Fibroblast of lung (primary cell): ENCODE data around the gene PGD. TPM values are rescaled to one million over a fixed set of nuclear protein-coding genes. Genes with fewer than 3 reads are reported as not detected.

ENCODE experiments used
- DNase-seq, 2 donors: peaks; one replicate each; pipeline versions ENCODE4 v3.0.0 to v3.0.0-alpha.2; 2010; ENCODE audit warnings: low read depth in 2 of 2
- H2AFZ ChIP-seq: 2 replicates; pipeline ENCODE4 v1.5.1; 2012; ENCODE audit warnings: low read length, control low read depth, inconsistent platforms
- H3K27ac ChIP-seq: 2 replicates; pipeline ENCODE4 v1.5.1; 2011; ENCODE audit warnings: low read length, control low read depth; ENCODE audit not compliant: insufficient read depth
- H3K27me3 ChIP-seq: 2 replicates; pipeline ENCODE4 v1.5.1; 2011; ENCODE audit warnings: mild to moderate bottlenecking, low read length; ENCODE audit not compliant: control insufficient read depth, insufficient read depth
- H3K36me3 ChIP-seq: 2 replicates; pipeline ENCODE4 v1.5.1; 2011; ENCODE audit warnings: low read length; ENCODE audit not compliant: control insufficient read depth, insufficient read depth
- H3K4me1 ChIP-seq: 2 replicates; pipeline ENCODE4 v1.5.1; 2011; ENCODE audit warnings: low read length; ENCODE audit not compliant: control insufficient read depth, insufficient read depth; ENCODE audit errors: extremely low read depth
- H3K4me2 ChIP-seq: 2 replicates; pipeline ENCODE4 v1.5.1; 2011; ENCODE audit warnings: low read length, control low read depth; ENCODE audit not compliant: insufficient read depth; ENCODE audit errors: extremely low read depth
- H3K4me3 ChIP-seq, 4 experiments: fragments of 200-600 bp in 1 of 4; sonication (generic) in 1 of 4; replicated peaks in 1 of 4; 2 replicates each; pipeline ENCODE4 v1.5.1; 2011 to 2016; ENCODE audit warnings: low read length in 4 of 4, low read depth in 3 of 4, mild to moderate bottlenecking in 3 of 4, control low read depth in 2 of 4, inconsistent platforms in 1 of 4, mixed read lengths in 1 of 4; ENCODE audit not compliant: insufficient read depth in 1 of 4; ENCODE audit errors: control extremely low read depth in 1 of 4
- H3K79me2 ChIP-seq: 2 replicates; pipeline ENCODE4 v1.5.1; 2012; ENCODE audit warnings: mild to moderate bottlenecking, low read length, inconsistent platforms; ENCODE audit not compliant: control insufficient read depth, insufficient read depth
- H3K9ac ChIP-seq: 2 replicates; pipeline ENCODE4 v1.5.1; 2011; ENCODE audit warnings: mild to moderate bottlenecking, low read length, control low read depth; ENCODE audit not compliant: insufficient read depth
- H3K9me3 ChIP-seq: 2 replicates; pipeline ENCODE4 v1.5.1; 2012; ENCODE audit warnings: low read depth, low read length; ENCODE audit not compliant: control insufficient read depth, insufficient read depth
- H4K20me1 ChIP-seq: 2 replicates; pipeline ENCODE4 v1.5.1; 2011; ENCODE audit warnings: low read length; ENCODE audit not compliant: control insufficient read depth, insufficient read depth; ENCODE audit errors: extremely low read depth
- CTCF ChIP-seq, 2 donors: IDR thresholded peaks in 1 of 2; conservative IDR thresholded peaks in 1 of 2; 1 replicate in 1 of 2; 2 replicates in 1 of 2; pipeline ENCODE4 v1.5.1; 2011 to 2012; ENCODE audit warnings: low read length in 2 of 2, control low read depth in 1 of 2, inconsistent platforms in 1 of 2, low read depth in 1 of 2, mild to moderate bottlenecking in 1 of 2
- EZH2 ChIP-seq: IDR thresholded peaks from 2 replicates; pipeline ENCODE4 v1.5.1; 2012; ENCODE audit warnings: low read length, control low read depth, mild to moderate bottlenecking; ENCODE audit errors: missing control alignments
- polyA plus RNA-seq, 2 donors: library from polyadenylated mRNA; depleted of rRNA in 1 of 2; stranded (reverse) in 1 of 2; unstranded in 1 of 2; fragments of >200 nt; gene quantifications; 2 replicates each; pipeline ENCODE4 v1.2.1, GENCODE V29; 2011 to 2012; ENCODE audit warnings: missing spikeins in 1 of 2
- total RNA-seq: library from RNA; depleted of rRNA; stranded (reverse); fragments of >200 nt; gene quantifications from 2 replicates; pipeline ENCODE4 v1.2.1, GENCODE V29; 2014

The PGD gene
- total and polyA plus RNA-seq, 2 donors (not counting 1 experiment from before 2014, with no cell fraction given), result 121 to 135 TPM

- peaks cover 2% of the 10 kb centered on the region for H3K79me2 ChIP-seq
- no peak overlapping the region for H3K4me2 ChIP-seq
- DNase-seq, result no peak
- no peak overlapping the region for H3K27ac ChIP-seq
- H3K9ac ChIP-seq, result no peak overlapping the region
- peaks cover 2% of the 10 kb centered on the region for H3K4me1 ChIP-seq
- TF ChIP-seq EZH2 (no peak), CTCF (conservative IDR thresholded peaks at IDR 0.05 in 1 of 2, IDR thresholded peaks at IDR 0.05 in 1 of 2; ENCODE audit: low read depth in 1 of 2, low read length in 2 of 2) (no peak)
- no peaks in the 10 kb centered on the region for H4K20me1 ChIP-seq
- no peak overlapping the region for H2AFZ ChIP-seq
- H3K4me3 ChIP-seq, result no peak overlapping the region
- H3K9me3 ChIP-seq, result no peaks in the 10 kb centered on the region
- no peaks in the 10 kb centered on the region for H3K27me3 ChIP-seq
- no peaks in the 10 kb centered on the region for H3K36me3 ChIP-seq
These were observed 34.2 kb downstream of the PGD start for GRCh38 chr1:10432910-10433700.

GRCh38 chr1:10433790-10434189 lies 34.9 kb downstream of the PGD start:
- Histone ChIP-seq H3K27me3 (no peaks in the 10 kb centered on the region), H3K36me3 (no peaks in the 10 kb centered on the region), H3K4me2 (no peak overlapping the region), H4K20me1 (no peaks in the 10 kb centered on the region), H3K9me3 (no peaks in the 10 kb centered on the region), H3K9ac (no peak overlapping the region), H3K79me2 (peaks cover 2% of the 10 kb centered on the region), H3K4me1 (peaks cover 2% of the 10 kb centered on the region), H3K27ac (no peak overlapping the region), H3K4me3 (no peak overlapping the region), H2AFZ (no peak overlapping the region)
- no peak for DNase-seq
- TF ChIP-seq CTCF (conservative IDR thresholded peaks at IDR 0.05 in 1 of 2, IDR thresholded peaks at IDR 0.05 in 1 of 2; ENCODE audit: low read depth in 1 of 2, low read length in 2 of 2) (no peak), EZH2 (no peak)

- no peak for DNase-seq
- no peaks in the 10 kb centered on the region for H3K27me3 ChIP-seq
- no peak for TF ChIP-seq CTCF (conservative IDR thresholded peaks at IDR 0.05 in 1 of 2, IDR thresholded peaks at IDR 0.05 in 1 of 2; ENCODE audit: low read depth in 1 of 2, low read length in 2 of 2)
- TF ChIP-seq EZH2, result no peak
- no peaks in the 10 kb centered on the region for H3K9me3 ChIP-seq
- H3K9ac ChIP-seq, result no peak overlapping the region
- H3K79me2 ChIP-seq, result peaks cover 2% of the 10 kb centered on the region
- no peak overlapping the region for H3K4me2 ChIP-seq
- peaks cover 2% of the 10 kb centered on the region for H3K4me1 ChIP-seq
- no peak overlapping the region for H2AFZ ChIP-seq
- H3K4me3 ChIP-seq, result no peak overlapping the region
- no peaks in the 10 kb centered on the region for H3K36me3 ChIP-seq
- no peaks in the 10 kb centered on the region for H4K20me1 ChIP-seq
- no peak overlapping the region for H3K27ac ChIP-seq
These were observed 35.7 kb downstream of the PGD start for GRCh38 chr1:10434590-10434989.
